ENCODE measurements around the gene SCARF1.

Gene SCARF1

DNA sequence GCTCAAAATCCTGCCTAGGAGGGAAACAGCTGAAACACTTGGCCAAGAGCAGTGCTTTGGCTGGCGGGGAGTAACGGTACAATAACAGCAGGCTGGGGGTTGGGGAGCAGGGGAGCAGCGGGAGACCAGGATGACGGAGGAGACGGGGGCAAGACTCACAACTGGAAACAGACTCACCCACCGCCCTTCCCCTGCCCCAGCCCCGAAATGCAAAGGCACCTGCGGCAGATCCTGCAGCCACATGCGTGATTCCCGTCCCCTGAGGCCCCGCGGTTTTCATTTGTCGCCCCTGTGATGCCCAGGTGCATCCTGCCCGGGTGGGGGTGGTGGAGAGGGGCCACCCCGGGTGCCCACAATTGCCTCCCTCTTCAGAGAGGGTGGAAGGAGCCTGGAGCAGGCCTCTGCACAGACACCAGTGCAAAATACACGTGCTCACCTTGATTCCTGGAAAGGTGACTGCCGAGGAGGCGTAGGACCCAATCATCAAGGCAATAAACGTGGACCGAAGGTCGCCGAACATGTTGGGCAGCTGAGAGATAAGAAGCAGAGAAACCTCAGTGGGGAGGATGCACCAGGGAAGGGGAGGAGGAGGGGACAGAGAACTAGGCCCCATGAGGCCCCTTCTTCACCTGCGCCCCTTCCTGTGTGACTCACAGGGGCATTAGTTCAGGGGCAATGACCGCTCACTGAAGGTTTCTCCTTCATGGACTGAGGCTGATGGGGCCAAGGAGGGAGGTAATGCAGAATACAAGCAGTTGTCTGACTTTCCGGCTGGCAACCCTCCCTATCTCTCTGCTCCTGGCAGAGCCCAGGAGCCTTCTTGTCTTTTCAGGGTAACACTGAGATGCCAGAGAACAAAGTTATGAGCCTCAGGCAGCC is 52.5 kb downstream of the SCARF1 start:
- no peak for DNase-seq

DNA sequence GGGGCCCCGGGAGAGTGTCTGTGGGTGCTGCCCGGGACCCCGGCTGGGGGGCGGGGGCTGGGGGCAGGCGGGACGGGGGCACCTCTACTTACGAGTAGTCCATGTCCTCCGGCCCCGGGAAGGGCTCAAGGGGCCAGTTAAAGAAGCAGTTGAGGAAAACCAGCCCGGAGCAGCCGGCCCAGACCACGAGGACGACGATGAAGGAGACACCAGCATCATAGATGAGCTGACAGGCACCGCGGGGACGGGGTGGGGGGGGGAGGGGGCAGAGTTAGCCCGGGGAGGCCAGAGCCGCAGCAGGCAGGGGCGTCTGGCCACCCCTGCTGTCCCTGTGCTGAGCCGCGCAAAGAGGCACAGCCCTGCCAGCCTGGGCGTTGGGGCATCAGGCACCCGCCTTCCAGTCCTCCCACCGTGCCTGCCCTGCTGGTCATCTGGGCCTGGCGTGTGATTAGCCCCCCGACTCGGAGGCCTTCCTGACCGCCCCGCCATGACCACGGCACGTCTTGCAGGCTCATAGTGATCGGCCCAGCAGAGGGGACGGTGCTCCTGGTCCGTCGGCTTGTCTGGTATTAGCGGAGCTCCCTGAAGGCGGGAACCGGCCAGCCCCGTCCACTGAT is 54.0 kb downstream of the SCARF1 start:
- no peak for DNase-seq

DNA sequence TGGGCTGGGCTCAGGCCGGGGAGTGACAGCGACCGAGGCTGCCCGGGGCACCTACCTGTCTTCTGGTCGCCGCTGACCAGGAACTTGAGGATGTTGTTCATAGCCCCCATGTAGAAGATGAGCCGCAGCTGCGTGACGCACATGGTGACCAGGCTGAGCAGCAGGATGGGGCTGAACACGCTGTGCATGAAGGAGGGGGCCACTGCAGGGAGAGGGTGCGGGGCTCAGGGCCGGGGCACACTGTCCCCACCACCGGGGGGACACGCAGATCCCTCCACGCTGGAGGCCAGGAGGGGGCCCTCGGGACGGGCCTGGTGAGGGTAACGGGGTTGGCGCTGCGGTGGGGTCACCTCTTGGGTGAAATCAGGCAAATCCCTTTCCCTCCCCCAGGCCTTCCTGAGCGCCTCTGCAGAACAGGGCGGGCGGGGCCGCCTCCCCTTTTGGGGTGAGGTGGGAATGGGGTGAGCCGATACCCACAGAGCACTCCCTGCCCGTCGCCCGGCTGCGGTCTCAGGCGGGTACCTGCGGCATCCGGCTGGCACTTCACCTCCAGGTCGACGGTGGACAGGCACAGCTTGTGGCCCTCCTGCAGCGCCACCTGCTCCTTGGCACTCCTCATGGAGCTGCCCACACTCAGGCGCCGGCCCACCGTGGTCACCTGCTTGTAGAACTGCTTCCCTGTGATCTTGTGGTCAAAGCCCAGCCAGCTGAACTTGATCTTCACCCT is 54.6 kb downstream of the SCARF1 start:
- DNase-seq = no peak

DNA sequence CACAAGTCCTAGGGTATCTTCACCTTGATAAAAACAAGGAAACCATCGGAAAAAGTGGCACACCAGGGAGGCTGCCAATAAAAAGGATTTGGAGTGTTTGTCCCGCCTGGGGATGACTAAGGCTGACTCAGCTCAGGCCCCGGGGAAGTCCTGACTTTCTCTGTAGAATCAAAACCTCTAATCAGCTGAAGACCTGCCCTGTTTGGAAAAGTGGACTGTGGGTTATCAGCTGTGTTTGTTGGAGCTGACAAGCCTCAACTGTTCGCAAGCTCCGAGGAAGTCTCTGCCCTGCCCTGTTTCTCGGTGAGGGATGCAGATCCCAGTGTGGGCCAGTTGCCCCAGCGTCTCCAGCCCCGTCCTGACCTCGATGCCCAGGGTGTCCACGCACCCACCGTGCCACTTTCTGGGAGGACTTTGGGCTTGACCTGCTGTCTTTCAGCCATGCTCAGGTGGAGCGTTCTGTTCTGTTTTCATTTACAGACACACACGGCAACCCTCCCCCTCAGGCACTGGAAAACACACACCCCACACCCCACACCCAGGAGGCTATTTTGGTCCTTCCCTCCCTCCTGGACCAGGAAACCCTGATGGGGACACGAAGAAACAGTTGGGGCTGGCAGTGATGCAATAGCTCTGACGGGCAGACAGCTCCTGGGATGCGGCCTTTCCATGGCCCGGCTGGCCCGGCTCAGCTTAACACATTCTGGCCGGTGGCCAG is 55.3 kb downstream of the SCARF1 start:
- peak; percentile 89 for DNase-seq

DNA sequence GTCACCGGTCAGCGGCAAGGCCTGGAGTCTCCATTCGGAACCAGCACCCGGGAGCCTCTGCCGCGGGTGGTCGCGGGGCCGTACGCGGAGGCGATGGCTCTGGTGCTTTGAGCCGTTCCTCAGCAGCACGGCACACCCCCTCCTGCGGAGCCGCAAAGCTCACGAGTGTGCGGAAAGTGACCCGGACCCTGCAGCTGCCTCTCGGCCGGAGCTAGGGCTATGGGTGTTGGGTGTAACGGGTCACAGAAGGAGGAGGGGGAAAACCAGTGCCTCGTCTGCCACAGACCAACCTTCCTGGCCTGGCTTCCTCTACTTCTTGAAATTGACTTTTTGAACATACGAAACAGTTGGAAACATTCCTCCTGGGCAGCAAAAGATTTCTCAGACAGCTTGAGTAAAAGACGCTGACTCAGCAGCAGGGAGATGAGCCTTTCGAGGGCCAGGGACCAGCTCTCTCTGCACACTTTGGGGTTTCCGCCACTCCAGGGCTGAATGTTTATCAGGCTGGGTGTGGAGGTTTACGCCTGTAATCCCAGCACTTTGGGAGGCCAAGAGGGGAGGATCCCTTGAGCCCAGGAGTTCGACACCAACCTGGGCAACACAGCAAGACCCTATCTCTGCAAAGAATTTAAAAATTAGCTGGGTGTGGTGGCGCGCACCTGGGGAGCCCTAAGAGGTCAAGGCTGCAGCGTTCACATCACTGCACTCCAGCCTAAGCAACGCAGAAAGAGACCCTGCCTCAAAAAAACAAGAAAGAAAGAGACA is 56.5 kb downstream of the SCARF1 start:
- DNase-seq = no peak

DNA sequence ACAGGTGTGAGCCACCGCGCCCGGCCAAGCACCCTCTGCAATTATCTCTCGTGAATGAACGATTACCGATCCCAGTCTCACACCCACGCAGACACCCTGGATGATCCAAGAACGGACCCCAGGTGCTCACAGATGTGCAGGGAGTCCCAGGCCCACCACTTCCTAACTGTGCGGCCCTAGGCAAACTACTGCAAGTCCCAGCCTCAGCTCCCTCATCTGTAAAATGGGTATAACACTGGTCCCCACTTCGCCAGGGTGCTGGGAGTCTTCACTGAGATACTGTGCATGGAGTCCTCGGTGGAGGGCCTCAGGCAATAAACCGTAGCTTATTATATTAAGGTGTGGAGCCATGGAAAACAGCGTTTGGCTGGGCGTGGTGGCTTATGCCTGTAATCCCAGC is 61.4 kb downstream of the SCARF1 start:
- no peak for DNase-seq

All from 8988T (cell line).